Activated CD4-positive, alpha-beta memory T cell treated with anti-CD3 and anti-CD28 coated beads for 36 hours (primary cell): ENCODE measurements around the gene ADAT3. TPM values are rescaled to one million over a fixed set of nuclear protein-coding genes. Genes with fewer than 3 reads are reported as not detected.

Experiments used
- CTCF ChIA-PET: fragments of 350-600 bp; sonication (Branson Sonifier 250); formaldehyde crosslinking; loops from one replicate; lab custom pipeline; 2021; ENCODE audit warnings: antibody characterized with exemption, inconsistent platforms; lab: Charles Lee
- POLR2A ChIA-PET: fragments of 350-600 bp; sonication (Branson Sonifier 250); formaldehyde crosslinking; loops from one replicate; lab custom pipeline; 2021; ENCODE audit warnings: antibody characterized with exemption; lab: Charles Lee
- DNase-seq: peaks from one replicate; pipeline ENCODE4 v3.0.0-alpha.2; 2020
- H3K27ac Mint-ChIP-seq: one replicate; pipeline ENCODE4 v1.8.0; 2021; ENCODE audit warnings: mixed read lengths
- H3K27me3 Mint-ChIP-seq: one replicate; pipeline ENCODE4 v1.8.0; 2021; ENCODE audit warnings: mixed read lengths
- H3K36me3 Mint-ChIP-seq: one replicate; pipeline ENCODE4 v1.8.0; 2021; ENCODE audit warnings: mixed read lengths
- H3K4me1 Mint-ChIP-seq: one replicate; pipeline ENCODE4 v1.8.0; 2021; ENCODE audit warnings: low read depth, mixed read lengths
- H3K4me3 Mint-ChIP-seq: one replicate; pipeline ENCODE4 v1.8.0; 2021; ENCODE audit warnings: mild to moderate bottlenecking, mixed read lengths
- H3K9me3 Mint-ChIP-seq: one replicate; pipeline ENCODE4 v1.8.0; 2021; ENCODE audit warnings: mixed read lengths
- intact Hi-C: fragments of 100-400 bp; cut with micrococcal nuclease; formaldehyde crosslinking; loops from one replicate; pipeline ENCODE4 v1.15.1; 2023
- total RNA-seq, 2 experiments: library from RNA; stranded (reverse); gene quantifications; one replicate each; pipeline ENCODE4 v1.2.3, GENCODE V29; 2021

ADAT3 gene
- total RNA-seq, 2 experiments from 2014 or later, result 5.7 to 5.8 TPM

DNA sequence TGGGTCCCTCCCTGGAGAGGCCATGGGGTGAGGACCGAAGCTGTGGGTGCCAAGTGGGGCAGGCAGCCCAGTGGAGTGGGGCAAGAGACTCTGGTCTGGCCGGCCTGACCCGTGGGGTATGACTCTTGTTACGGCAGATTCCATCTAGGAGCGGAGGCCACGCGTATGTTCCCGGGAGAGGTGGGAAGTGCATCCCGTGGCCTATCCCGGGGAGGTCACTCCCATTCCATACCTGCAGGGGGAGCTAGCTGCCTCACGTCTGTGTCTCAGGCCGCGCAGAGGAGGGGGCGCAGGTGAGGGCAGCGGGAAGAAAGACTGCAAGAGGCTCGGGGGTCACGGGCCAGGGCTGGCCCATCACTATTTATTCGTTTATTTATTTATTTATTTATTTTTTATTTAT is 40.7 kb downstream of the ADAT3 start:
- H3K27ac Mint-ChIP-seq, result no peak overlapping the region
- H3K36me3 Mint-ChIP-seq, result peaks cover 9% of the 10 kb centered on the region
- POLR2A ChIA-PET, result interaction anchor here (0.6 kb wide), 1 partner anchor 197 kb away, joined by 3 read pairs; no protein-coding TSS in a partner anchor
- intact Hi-C loops, result no loop called here
- peaks cover 35% of the 10 kb centered on the region for H3K4me1 Mint-ChIP-seq
- H3K27me3 Mint-ChIP-seq, result no peaks in the 10 kb centered on the region
- H3K4me3 Mint-ChIP-seq, result no peak overlapping the region
- H3K9me3 Mint-ChIP-seq, result no peaks in the 10 kb centered on the region
- CTCF ChIA-PET, result interaction anchor here (0.6 to 1.5 kb wide), 10 partner anchors 16 to 146 kb away, joined by 3 to 6 read pairs (median 4); no protein-coding TSS in a partner anchor
- DNase-seq, result peak; percentile 56

DNA sequence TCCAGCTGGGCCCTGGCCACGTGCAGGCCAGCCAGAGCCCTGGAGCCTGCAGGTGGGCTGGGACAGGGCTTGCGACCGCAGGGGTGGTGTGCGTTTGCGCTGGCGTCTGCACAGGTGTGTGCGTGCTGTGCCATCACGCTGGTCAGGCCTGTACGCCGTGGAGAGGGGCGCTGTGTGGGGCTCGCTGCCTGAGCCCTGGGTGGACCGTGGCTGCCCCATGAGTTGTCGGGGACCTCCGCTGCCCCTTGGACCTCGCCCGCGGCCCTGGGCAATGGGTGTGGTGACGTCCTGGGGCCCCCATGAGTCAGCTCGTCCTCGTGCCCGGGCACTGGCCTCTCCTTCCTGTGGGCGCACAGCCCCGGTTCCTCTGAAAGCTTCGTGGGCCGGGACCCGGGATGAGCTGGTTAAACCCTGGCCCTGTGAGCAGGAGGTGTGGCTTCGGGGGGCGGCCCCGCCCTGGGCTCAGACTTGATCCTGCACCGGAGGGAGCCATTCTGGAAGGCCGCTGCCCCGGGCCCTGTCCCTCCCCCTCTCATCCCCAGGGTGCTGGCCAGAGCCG is 42.5 kb downstream of the ADAT3 start:
- H3K27me3 Mint-ChIP-seq, result no peaks in the 10 kb centered on the region
- H3K9me3 Mint-ChIP-seq, result no peaks in the 10 kb centered on the region
- ChIA-PET POLR2A (no interaction called here), CTCF (no interaction called here)
- H3K36me3 Mint-ChIP-seq, result peaks cover 11% of the 10 kb centered on the region
- H3K4me1 Mint-ChIP-seq, result peaks cover 38% of the 10 kb centered on the region
- no peak overlapping the region for H3K27ac Mint-ChIP-seq
- DNase-seq, result no peak
- H3K4me3 Mint-ChIP-seq, result no peak overlapping the region
- intact Hi-C loops, result no loop called here

DNA sequence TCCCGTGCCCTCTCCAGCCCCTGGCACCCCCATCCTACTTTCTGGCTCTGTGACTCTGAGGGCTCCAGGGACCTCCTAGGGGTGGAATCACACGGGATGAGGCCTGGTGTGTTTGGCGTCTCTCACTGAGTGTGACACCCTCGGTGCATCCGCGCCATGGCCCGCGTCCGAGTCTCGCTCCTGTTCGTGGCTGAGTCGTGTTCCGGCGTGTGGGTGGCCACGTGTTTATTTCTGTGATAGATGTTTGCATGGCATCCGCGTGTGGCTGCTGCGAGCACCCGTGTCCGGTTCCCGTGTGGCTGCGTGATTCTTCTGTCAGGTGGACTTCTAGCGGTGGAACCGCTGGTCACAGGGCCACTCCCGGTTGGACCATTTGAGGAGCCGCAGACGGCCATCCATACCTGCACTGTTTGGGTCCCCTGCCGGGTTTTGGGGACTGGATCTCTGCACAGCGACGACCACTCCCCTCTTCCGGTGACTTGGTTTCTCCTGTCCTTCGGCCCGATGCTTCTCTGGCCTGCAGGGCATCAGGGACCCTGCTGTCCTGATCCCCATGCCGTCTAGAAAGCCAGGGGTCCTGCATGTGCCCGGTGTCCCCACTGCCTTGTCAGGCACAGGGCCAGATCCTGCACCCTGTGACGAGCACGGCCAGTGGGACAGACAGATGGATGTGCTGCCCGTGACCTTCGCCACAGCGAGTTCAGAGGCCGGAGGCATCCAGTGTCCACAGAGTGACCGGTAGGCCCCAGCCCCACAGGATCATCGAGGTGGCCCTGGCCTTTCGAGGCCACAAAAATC is 44.3 kb downstream of the ADAT3 start:
- peaks cover 11% of the 10 kb centered on the region for H3K36me3 Mint-ChIP-seq
- ChIA-PET POLR2A (no interaction called here), CTCF (no interaction called here)
- H3K9me3 Mint-ChIP-seq, result no peaks in the 10 kb centered on the region
- no peak overlapping the region for H3K4me3 Mint-ChIP-seq
- H3K27ac Mint-ChIP-seq, result no peak overlapping the region
- H3K4me1 Mint-ChIP-seq, result peaks cover 24% of the 10 kb centered on the region
- no peaks in the 10 kb centered on the region for H3K27me3 Mint-ChIP-seq
- no peak for DNase-seq
- intact Hi-C loops, result no loop called here

DNA sequence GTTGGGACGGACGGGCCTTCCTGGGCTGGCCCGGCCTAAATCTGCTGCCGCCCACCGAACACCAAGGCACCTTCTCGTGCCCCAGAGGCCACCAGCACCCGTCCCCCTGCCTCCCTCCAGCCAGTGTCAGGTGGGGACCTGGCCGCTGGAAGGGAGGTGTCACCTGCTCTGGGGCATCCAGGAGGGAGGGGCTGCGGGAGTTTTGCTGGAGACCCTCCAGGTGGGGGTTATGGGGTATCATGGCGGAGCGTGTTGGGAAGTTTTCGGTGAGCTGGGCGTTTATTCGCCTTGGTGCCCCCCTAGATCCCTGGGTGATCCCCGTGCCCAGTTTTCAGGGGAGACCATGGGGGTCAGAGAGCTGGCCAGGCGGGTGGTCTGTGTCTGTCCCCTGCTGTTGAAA is 45.4 kb downstream of the ADAT3 start:
- Mint-ChIP-seq H3K4me1 (peaks cover 27% of the 10 kb centered on the region), H3K4me3 (no peak overlapping the region), H3K36me3 (peaks cover 11% of the 10 kb centered on the region), H3K9me3 (no peaks in the 10 kb centered on the region), H3K27ac (no peak overlapping the region), H3K27me3 (no peaks in the 10 kb centered on the region)
- intact Hi-C loops, result no loop called here
- ChIA-PET POLR2A (no interaction called here), CTCF (no interaction called here)
- DNase-seq, result no peak

DNA sequence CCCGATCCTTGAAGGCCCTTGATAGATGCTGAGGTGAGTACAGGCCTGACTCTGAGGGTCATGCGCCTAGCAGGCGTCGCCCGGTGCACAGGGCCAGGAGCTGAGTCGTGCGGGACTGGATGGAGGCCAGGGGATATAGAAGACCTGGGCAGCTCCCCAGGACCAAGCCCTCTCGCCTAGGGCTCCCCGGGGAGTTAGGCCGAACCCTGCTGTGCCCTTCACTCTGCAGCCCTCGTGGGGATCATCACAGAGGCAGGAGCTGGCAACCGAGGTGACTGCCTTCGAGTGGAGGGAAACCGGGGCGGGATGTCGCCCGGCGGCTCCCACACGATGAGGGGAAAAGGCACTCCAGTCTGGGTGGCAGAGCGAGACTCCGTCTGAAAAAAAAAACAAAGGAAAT is 47.4 kb downstream of the ADAT3 start:
- H3K27me3 Mint-ChIP-seq, result no peaks in the 10 kb centered on the region
- peaks cover 29% of the 10 kb centered on the region for H3K4me1 Mint-ChIP-seq
- ChIA-PET CTCF (interaction anchor here (1.3 kb wide), 1 partner anchor 23 kb away, joined by 4 read pairs; no protein-coding TSS in a partner anchor), POLR2A (interaction anchor here (0.5 kb wide), 1 partner anchor 10 kb away, joined by 3 read pairs; no protein-coding TSS in a partner anchor)
- DNase-seq, result no peak
- H3K27ac Mint-ChIP-seq, result no peak overlapping the region
- H3K4me3 Mint-ChIP-seq, result no peak overlapping the region
- intact Hi-C loops, result no loop called here
- peaks cover 9% of the 10 kb centered on the region for H3K36me3 Mint-ChIP-seq
- no peaks in the 10 kb centered on the region for H3K9me3 Mint-ChIP-seq

DNA sequence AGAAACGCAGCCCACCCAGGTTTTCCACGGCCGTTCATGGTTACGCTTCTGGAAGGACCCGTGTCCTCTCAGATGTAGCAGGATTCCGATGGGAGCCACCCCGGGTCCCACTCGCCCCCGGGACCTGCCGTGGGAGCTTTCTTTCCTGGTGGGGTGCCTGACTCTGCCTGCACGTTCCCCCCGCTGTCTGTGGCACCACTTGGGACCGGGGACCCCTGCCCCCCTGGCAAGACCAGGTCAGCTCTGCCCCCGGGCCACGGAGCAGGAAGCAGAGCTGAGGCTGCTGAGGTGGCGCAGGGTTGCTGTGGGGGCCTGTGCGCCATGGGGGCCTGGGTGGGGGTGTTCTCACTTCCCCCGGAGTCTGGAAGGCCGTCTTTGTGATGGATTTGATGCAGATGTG is 47.8 kb downstream of the ADAT3 start:
- POLR2A ChIA-PET, result interaction anchor here (0.5 kb wide), 1 partner anchor 10 kb away, joined by 3 read pairs; no protein-coding TSS in a partner anchor
- Mint-ChIP-seq H3K4me1 (peaks cover 29% of the 10 kb centered on the region), H3K27ac (no peak overlapping the region), H3K4me3 (no peak overlapping the region), H3K9me3 (no peaks in the 10 kb centered on the region), H3K27me3 (no peaks in the 10 kb centered on the region), H3K36me3 (peaks cover 9% of the 10 kb centered on the region)
- intact Hi-C loops, result no loop called here
- CTCF ChIA-PET, result interaction anchor here (1.3 to 1.5 kb wide), 2 partner anchors 10 to 23 kb away, joined by 4 read pairs; no protein-coding TSS in a partner anchor
- DNase-seq, result no peak

DNA sequence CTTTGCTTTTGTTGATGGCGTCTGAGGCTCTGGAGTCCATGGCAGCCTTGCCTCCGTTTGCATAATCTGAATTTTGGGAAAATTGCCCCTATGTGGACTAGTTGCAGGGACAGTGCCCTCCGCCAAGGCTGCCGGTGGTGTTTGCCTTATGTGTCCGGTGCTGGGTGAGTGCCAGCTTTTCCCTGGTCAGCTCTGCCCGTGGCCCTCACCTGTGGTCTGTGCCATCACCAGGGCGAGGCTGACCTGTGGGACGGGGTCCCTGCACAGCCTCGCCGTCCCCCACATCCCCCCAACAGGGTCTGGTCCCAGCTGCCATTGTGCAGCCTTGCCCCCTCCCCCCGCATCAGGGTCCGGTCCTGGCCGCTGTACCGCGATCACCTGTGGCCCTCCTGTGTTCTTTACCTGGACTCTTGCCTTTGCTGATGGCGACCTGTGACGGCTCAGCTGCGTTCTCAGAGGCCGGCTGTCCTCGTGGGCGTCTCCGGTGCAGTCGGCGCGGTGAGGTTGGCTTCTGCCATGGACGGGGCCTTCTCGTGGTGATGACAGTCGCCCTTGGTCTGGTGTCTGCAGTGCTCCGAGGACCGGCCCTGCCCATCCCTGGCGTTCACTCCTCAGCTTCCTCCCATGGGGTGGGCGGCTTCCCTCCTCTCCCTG is 48.4 kb downstream of the ADAT3 start:
- DNase-seq, result no peak
- Mint-ChIP-seq H3K9me3 (no peaks in the 10 kb centered on the region), H3K36me3 (peaks cover 7% of the 10 kb centered on the region), H3K4me3 (no peak overlapping the region), H3K27ac (no peak overlapping the region), H3K4me1 (peaks cover 27% of the 10 kb centered on the region), H3K27me3 (no peaks in the 10 kb centered on the region)
- ChIA-PET POLR2A (no interaction called here), CTCF (interaction anchor here (0.6 to 1.5 kb wide), 2 partner anchors 11 to 659 kb away, joined by 3 to 4 read pairs; no protein-coding TSS in a partner anchor)
- intact Hi-C loops, result no loop called here

DNA sequence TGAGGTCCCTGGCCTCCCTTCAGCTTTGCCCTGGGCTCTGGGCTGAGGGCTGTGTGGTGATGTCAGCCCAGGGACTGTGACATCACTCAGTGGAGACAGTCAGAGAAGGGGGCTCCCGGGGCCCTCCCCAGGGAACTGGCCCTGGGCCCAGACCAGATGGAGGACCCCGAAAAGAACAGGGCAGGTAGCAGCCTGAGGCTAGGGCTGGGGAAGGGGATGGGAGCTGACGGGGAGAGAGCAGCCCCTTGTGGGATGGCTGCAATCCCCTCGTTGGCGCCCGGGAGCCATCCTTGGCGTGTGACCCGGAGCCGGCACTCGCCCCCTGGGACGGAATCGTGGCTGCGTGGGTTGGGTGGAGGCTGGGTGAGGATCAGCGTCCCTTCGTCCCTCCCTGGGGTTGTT is 49.3 kb downstream of the ADAT3 start:
- Mint-ChIP-seq H3K27ac (no peak overlapping the region), H3K36me3 (peaks cover 4% of the 10 kb centered on the region), H3K9me3 (no peaks in the 10 kb centered on the region), H3K4me3 (no peak overlapping the region), H3K27me3 (no peaks in the 10 kb centered on the region), H3K4me1 (peaks cover 23% of the 10 kb centered on the region)
- DNase-seq, result no peak
- intact Hi-C loops, result no loop called here
- CTCF ChIA-PET, result interaction anchor here (0.6 to 1.5 kb wide), 2 partner anchors 12 to 658 kb away, joined by 3 to 4 read pairs; no protein-coding TSS in a partner anchor
- POLR2A ChIA-PET, result no interaction called here

DNA sequence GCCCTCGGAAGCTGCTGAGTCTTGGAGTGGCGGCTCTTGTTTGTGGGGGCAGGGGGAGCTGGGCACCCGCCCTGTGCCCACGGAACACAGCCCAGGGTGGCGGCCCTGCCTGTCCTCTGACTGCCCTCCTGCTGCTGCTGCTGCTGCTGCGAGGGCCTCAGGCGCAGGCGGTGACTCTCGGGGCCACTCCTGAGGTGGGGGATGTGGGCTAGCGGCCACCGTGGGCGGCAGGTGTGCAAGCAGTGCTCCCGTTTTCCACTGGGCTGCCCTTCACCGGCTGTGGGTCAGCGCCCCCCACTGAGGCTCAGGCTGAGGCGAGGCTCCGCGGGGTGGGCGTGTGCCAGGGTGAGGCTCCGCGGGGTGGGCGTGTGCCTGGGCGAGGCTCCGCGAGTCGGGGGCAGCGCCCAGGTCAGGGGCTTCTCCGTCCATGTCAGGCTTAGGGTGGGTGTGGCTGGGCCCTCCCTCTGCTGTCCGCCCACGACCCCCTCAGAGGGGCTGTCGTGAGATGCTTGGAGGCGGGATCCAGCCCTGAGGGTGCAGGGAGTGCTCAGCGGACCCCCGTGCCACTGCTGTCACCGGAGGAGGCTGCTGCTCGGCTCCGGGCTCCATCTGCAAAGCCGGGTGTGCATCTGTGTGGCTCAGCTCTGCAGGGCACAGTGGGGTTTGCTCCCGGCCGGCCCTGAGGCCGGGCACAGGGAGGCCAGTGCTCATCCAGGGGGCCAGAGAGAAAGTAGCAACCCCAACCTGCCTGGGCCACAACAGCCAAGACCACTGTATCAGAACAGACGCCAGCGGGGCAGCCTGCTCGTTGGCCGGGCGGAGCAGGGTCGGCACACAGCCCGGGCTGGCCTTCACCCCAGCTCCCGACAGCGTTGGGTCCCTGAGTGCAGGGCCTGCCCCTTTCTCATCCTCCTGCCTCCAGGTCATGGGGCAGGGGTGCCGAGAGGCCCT is 50.2 kb downstream of the ADAT3 start:
- no peak for DNase-seq
- CTCF ChIA-PET, result no interaction called here
- H3K4me1 Mint-ChIP-seq, result peaks cover 20% of the 10 kb centered on the region
- no peak overlapping the region for H3K27ac Mint-ChIP-seq
- H3K36me3 Mint-ChIP-seq, result peaks cover 2% of the 10 kb centered on the region
- H3K4me3 Mint-ChIP-seq, result no peak overlapping the region
- H3K27me3 Mint-ChIP-seq, result no peaks in the 10 kb centered on the region
- POLR2A ChIA-PET, result no interaction called here
- H3K9me3 Mint-ChIP-seq, result no peaks in the 10 kb centered on the region
- intact Hi-C loops, result no loop called here

DNA sequence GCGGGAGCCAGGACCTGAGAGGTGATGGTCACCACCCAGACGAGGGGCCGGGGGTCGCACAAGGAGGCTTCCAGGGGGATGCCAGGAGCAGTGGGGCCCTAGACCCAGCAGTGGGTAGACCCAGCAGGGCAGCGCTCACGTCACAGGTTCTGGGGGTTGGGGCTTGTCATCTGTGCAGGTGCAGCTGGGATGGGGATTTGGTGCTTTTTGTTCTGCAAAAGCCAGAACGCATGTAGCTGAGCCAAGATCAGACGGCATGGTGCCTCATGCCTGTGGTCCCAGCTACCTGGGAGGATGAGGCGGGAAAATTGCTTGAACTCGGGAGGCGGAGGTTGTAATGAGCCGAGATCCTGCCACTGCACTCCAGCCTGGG is 50.9 kb downstream of the ADAT3 start:
- Mint-ChIP-seq H3K27me3 (no peaks in the 10 kb centered on the region), H3K4me1 (peaks cover 15% of the 10 kb centered on the region), H3K36me3 (peaks cover 2% of the 10 kb centered on the region), H3K4me3 (no peak overlapping the region), H3K9me3 (no peaks in the 10 kb centered on the region), H3K27ac (no peak overlapping the region)
- POLR2A ChIA-PET, result no interaction called here
- CTCF ChIA-PET, result no interaction called here
- DNase-seq, result no peak
- intact Hi-C loops, result no loop called here

DNA sequence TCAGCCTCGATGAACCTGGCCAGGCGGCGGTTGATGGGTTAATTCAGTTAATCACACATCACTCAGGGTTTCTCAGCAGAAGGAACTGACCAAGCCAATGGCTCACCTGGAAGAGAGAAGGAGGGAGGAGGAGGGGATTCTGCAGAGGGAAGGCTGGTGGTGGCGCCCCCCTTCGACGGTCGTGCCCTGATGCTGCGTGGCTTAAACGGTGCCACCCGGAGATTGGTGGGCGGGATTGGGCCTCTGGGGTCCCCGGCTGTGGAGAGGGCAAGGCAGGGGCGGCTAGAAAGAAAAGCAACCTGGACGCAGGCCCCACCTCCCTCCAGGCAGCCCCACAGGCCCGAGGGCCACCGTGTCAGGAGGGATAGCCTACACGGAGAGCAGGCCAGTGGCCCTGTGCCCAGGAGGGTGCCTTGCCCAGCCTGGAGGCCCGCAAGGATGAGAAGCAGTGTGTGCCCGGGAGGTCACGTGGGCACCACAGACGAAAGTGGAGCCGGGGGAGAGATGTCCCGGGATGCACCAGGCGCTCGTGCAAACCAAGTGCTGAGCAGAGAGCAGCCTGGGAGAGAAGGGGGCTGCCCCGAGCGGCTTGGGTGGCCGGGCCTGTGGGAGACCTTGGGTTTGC is 51.8 kb downstream of the ADAT3 start:
- DNase-seq, result no peak
- POLR2A ChIA-PET, result no interaction called here
- intact Hi-C loops, result no loop called here

More for the DNA sequence above, 51.8 kb downstream of the ADAT3 start:
- H3K27ac Mint-ChIP-seq, result no peak overlapping the region
- no peaks in the 10 kb centered on the region for H3K9me3 Mint-ChIP-seq
- H3K4me3 Mint-ChIP-seq, result no peak overlapping the region
- peaks cover 17% of the 10 kb centered on the region for H3K4me1 Mint-ChIP-seq
- H3K36me3 Mint-ChIP-seq, result peaks cover 2% of the 10 kb centered on the region
- CTCF ChIA-PET, result no interaction called here
- no peaks in the 10 kb centered on the region for H3K27me3 Mint-ChIP-seq
